Large intestine (tissue), 3 donors: ENCODE measurements around the gene MMP8. TPM values are rescaled to one million over a fixed set of nuclear protein-coding genes. Genes with fewer than 3 reads are reported as not detected.

ENCODE experiments used
- DNase-seq, 2 donors: peaks; one replicate each; pipeline versions ENCODE4 v3.0.0 to v3.0.0-alpha.2; 2013
- H3K27ac ChIP-seq: one replicate; pipeline ENCODE4 v1.5.1; 2013; ENCODE audit warnings: low read length
- H3K27me3 ChIP-seq: 2 replicates; pipeline ENCODE4 v1.6.1; 2013; ENCODE audit warnings: low read length; ENCODE audit not compliant: control insufficient read depth, insufficient read depth
- H3K36me3 ChIP-seq: 2 replicates; pipeline ENCODE4 v1.6.1; 2013; ENCODE audit warnings: low read length; ENCODE audit not compliant: control insufficient read depth, insufficient read depth
- H3K4me1 ChIP-seq: one replicate; pipeline ENCODE4 v1.6.1; 2013; ENCODE audit warnings: low read length; ENCODE audit not compliant: control insufficient read depth, insufficient read depth
- H3K4me3 ChIP-seq: one replicate; pipeline ENCODE4 v1.5.1; 2013; ENCODE audit warnings: low read length
- H3K9me3 ChIP-seq: one replicate; pipeline ENCODE4 v1.6.1; 2013; ENCODE audit warnings: mild to moderate bottlenecking, low read depth, low read length, moderate library complexity; ENCODE audit not compliant: control insufficient read depth
- WGBS: methylation state at CpG from one replicate; pipeline ENCODE4 v1.1.5; 2013; ENCODE audit warnings: low lambda C conversion rate; ENCODE audit not compliant: insufficient coverage; 5-methylcytosine and 5-hydroxymethylcytosine counted together
- polyA plus RNA-seq: library from polyadenylated mRNA; unstranded; fragments of 120-200 nt; gene quantifications from one replicate; pipeline ENCODE4 v1.2.1, GENCODE V29; 2013

Gene MMP8
- polyA plus RNA-seq, 1 donor, result 0.09 TPM

GRCh38 chr11:102727890-102728289, 3.1 kb upstream of the MMP8 start:
- Histone ChIP-seq H3K36me3 (no peaks in the 10 kb centered on the region), H3K27me3 (no peaks in the 10 kb centered on the region), H3K4me3 (no peak overlapping the region), H3K9me3 (peaks cover 7% of the 10 kb centered on the region), H3K4me1 (no peaks in the 10 kb centered on the region), H3K27ac (no peak overlapping the region)
- no peak for DNase-seq
- WGBS, result no CpG with 5 or more reads among the region's 2 CpGs

GRCh38 chr11:102722821-102723220, 1.9 kb downstream of the MMP8 start:
- no peak overlapping the region for H3K4me3 ChIP-seq
- H3K9me3 ChIP-seq, result no peaks in the 10 kb centered on the region
- no peaks in the 10 kb centered on the region for H3K36me3 ChIP-seq
- H3K27ac ChIP-seq, result no peak overlapping the region
- H3K27me3 ChIP-seq, result no peaks in the 10 kb centered on the region
- no peaks in the 10 kb centered on the region for H3K4me1 ChIP-seq
- DNase-seq, result no peak

- Histone ChIP-seq H3K27ac (no peak overlapping the region), H3K27me3 (peaks cover 3% of the 10 kb centered on the region), H3K4me3 (no peak overlapping the region), H3K4me1 (no peaks in the 10 kb centered on the region), H3K36me3 (no peaks in the 10 kb centered on the region), H3K9me3 (no peaks in the 10 kb centered on the region)
- no peak for DNase-seq
- WGBS, result 90% methylated on average over 3 of the region's 4 CpGs
Measured at GRCh38 chr11:102719620-102720277, 5.0 kb downstream of the MMP8 start.

- H3K9me3 ChIP-seq, result no peaks in the 10 kb centered on the region
Measured at GRCh38 chr11:102717280-102717679, 7.5 kb downstream of the MMP8 start.

GRCh38 chr11:102716527-102716926, 8.2 kb downstream of the MMP8 start:
- WGBS, result 100% methylated on average over 1 of the region's 1 CpG

More at GRCh38 chr11:102717280-102717679, 7.5 kb downstream of the MMP8 start:
- H3K4me1 ChIP-seq, result no peaks in the 10 kb centered on the region
- H3K27me3 ChIP-seq, result peaks cover 3% of the 10 kb centered on the region
- H3K36me3 ChIP-seq, result no peaks in the 10 kb centered on the region
- H3K27ac ChIP-seq, result no peak overlapping the region
- no peak overlapping the region for H3K4me3 ChIP-seq
- DNase-seq, result no peak

GRCh38 chr11:102712137-102712536, 12.6 kb downstream of the MMP8 start:
- DNase-seq, result no peak
- H3K27me3 ChIP-seq, result peaks cover 3% of the 10 kb centered on the region
- no peaks in the 10 kb centered on the region for H3K36me3 ChIP-seq
- no peaks in the 10 kb centered on the region for H3K4me1 ChIP-seq
- H3K9me3 ChIP-seq, result no peaks in the 10 kb centered on the region
- WGBS, result no CpG with 5 or more reads among the region's 3 CpGs
- H3K4me3 ChIP-seq, result no peak overlapping the region
- H3K27ac ChIP-seq, result no peak overlapping the region

More at GRCh38 chr11:102716527-102716926, 8.2 kb downstream of the MMP8 start:
- Histone ChIP-seq H3K36me3 (no peaks in the 10 kb centered on the region), H3K9me3 (no peaks in the 10 kb centered on the region), H3K27ac (no peak overlapping the region), H3K27me3 (peaks cover 3% of the 10 kb centered on the region), H3K4me3 (no peak overlapping the region), H3K4me1 (no peaks in the 10 kb centered on the region)
- DNase-seq, result no peak

- Histone ChIP-seq H3K4me3 (no peak overlapping the region), H3K36me3 (no peaks in the 10 kb centered on the region), H3K27ac (no peak overlapping the region), H3K27me3 (no peaks in the 10 kb centered on the region), H3K9me3 (no peaks in the 10 kb centered on the region), H3K4me1 (no peaks in the 10 kb centered on the region)
- 86% methylated on average over 1 of the region's 2 CpGs for WGBS
- DNase-seq, result no peak
Measured at GRCh38 chr11:102709201-102709945, 15.4 kb downstream of the MMP8 start.

GRCh38 chr11:102708654-102709053, 16.1 kb downstream of the MMP8 start:
- Histone ChIP-seq H3K27ac (no peak overlapping the region), H3K36me3 (no peaks in the 10 kb centered on the region), H3K4me1 (no peaks in the 10 kb centered on the region), H3K27me3 (no peaks in the 10 kb centered on the region), H3K9me3 (no peaks in the 10 kb centered on the region), H3K4me3 (no peak overlapping the region)
- 80% methylated on average over 2 of the region's 4 CpGs for WGBS
- no peak for DNase-seq

- 79% methylated on average over 2 of the region's 5 CpGs for WGBS
- DNase-seq, result no peak
- Histone ChIP-seq H3K27me3 (peaks cover 3% of the 10 kb centered on the region), H3K4me1 (no peaks in the 10 kb centered on the region), H3K36me3 (no peaks in the 10 kb centered on the region), H3K4me3 (no peak within 1 kb of the TSS), H3K27ac (no peak within 1 kb of the TSS), H3K9me3 (no peaks in the 10 kb centered on the region)
Measured at GRCh38 chr11:102705626-102706025, 19.1 kb downstream of the MMP8 start, which contains the start of gene MMP27. MMP27 (minus strand) TSS chr11:102705769; CDS start chr11:102705714, 55 bp downstream.

GRCh38 chr11:102704841-102705240, 19.9 kb downstream of the MMP8 start:
- DNase-seq, result no peak
- 100% methylated on average over 1 of the region's 3 CpGs for WGBS
- H3K36me3 ChIP-seq, result no peaks in the 10 kb centered on the region
- H3K4me1 ChIP-seq, result no peaks in the 10 kb centered on the region
- no peak overlapping the region for H3K27ac ChIP-seq
- H3K9me3 ChIP-seq, result no peaks in the 10 kb centered on the region
- H3K27me3 ChIP-seq, result peaks cover 3% of the 10 kb centered on the region
- no peak overlapping the region for H3K4me3 ChIP-seq
